ENCODE measurements around the gene PHLDB2.

The PHLDB2 gene

GRCh38 chr3:111851511-111851954 is 7.5 kb upstream of the PHLDB2 start:
- Histone ChIP-seq H3K36me3 (ENCODE audit: control insufficient read depth, insufficient read depth, low read length) (no peaks in the 10 kb centered on the region), H3K4me3 (ENCODE audit: low read depth, low read length) (no peak overlapping the region), H3K9me3 (ENCODE audit: control insufficient read depth, insufficient read depth, low read length) (no peaks in the 10 kb centered on the region), H3K9ac (ENCODE audit: low read depth, low read length) (no peak overlapping the region), H3K4me1 (ENCODE audit: control insufficient read depth, insufficient read depth, low read length) (no peaks in the 10 kb centered on the region), H3K27me3 (ENCODE audit: control insufficient read depth, insufficient read depth, low read length) (peaks cover 6% of the 10 kb centered on the region)

- Histone ChIP-seq H3K36me3 (ENCODE audit: control insufficient read depth, insufficient read depth, low read length) (no peaks in the 10 kb centered on the region), H3K4me3 (ENCODE audit: low read depth, low read length) (no peak overlapping the region), H3K4me1 (ENCODE audit: control insufficient read depth, insufficient read depth, low read length) (no peaks in the 10 kb centered on the region), H3K27me3 (ENCODE audit: control insufficient read depth, insufficient read depth, low read length) (peaks cover 16% of the 10 kb centered on the region), H3K9me3 (ENCODE audit: control insufficient read depth, insufficient read depth, low read length) (no peaks in the 10 kb centered on the region), H3K9ac (ENCODE audit: low read depth, low read length) (no peak overlapping the region)
These were observed 6.5 kb upstream of the PHLDB2 start for GRCh38 chr3:111852540-111852939.

- Histone ChIP-seq H3K4me3 (ENCODE audit: low read depth, low read length) (no peak overlapping the region), H3K4me1 (ENCODE audit: control insufficient read depth, insufficient read depth, low read length) (no peaks in the 10 kb centered on the region), H3K9ac (ENCODE audit: low read depth, low read length) (no peak overlapping the region), H3K27me3 (ENCODE audit: control insufficient read depth, insufficient read depth, low read length) (peaks cover 19% of the 10 kb centered on the region), H3K36me3 (ENCODE audit: control insufficient read depth, insufficient read depth, low read length) (no peaks in the 10 kb centered on the region), H3K9me3 (ENCODE audit: control insufficient read depth, insufficient read depth, low read length) (no peaks in the 10 kb centered on the region)
These were observed 6.0 kb upstream of the PHLDB2 start for GRCh38 chr3:111853068-111853467.

- Histone ChIP-seq H3K9ac (ENCODE audit: low read depth, low read length) (no peak overlapping the region), H3K27me3 (ENCODE audit: control insufficient read depth, insufficient read depth, low read length) (peaks cover 25% of the 10 kb centered on the region), H3K4me1 (ENCODE audit: control insufficient read depth, insufficient read depth, low read length) (no peaks in the 10 kb centered on the region), H3K9me3 (ENCODE audit: control insufficient read depth, insufficient read depth, low read length) (no peaks in the 10 kb centered on the region), H3K36me3 (ENCODE audit: control insufficient read depth, insufficient read depth, low read length) (no peaks in the 10 kb centered on the region), H3K4me3 (ENCODE audit: low read depth, low read length) (no peak overlapping the region)
These were observed 4.1 kb upstream of the PHLDB2 start for GRCh38 chr3:111854990-111855389.

GRCh38 chr3:111856501-111856900 is 2.6 kb upstream of the PHLDB2 start:
- peaks cover 30% of the 10 kb centered on the region for H3K27me3 ChIP-seq (ENCODE audit: control insufficient read depth, insufficient read depth, low read length)
- H3K36me3 ChIP-seq (ENCODE audit: control insufficient read depth, insufficient read depth, low read length): no peaks in the 10 kb centered on the region
- peaks cover 4% of the 10 kb centered on the region for H3K4me1 ChIP-seq (ENCODE audit: control insufficient read depth, insufficient read depth, low read length)
- H3K9ac ChIP-seq (ENCODE audit: low read depth, low read length): no peak overlapping the region
- no peaks in the 10 kb centered on the region for H3K9me3 ChIP-seq (ENCODE audit: control insufficient read depth, insufficient read depth, low read length)
- H3K4me3 ChIP-seq (ENCODE audit: low read depth, low read length): no peak overlapping the region

- H3K36me3 ChIP-seq (ENCODE audit: control insufficient read depth, insufficient read depth, low read length): no peaks in the 10 kb centered on the region
- peaks cover 40% of the 10 kb centered on the region for H3K27me3 ChIP-seq (ENCODE audit: control insufficient read depth, insufficient read depth, low read length)
- no peak overlapping the region for H3K4me3 ChIP-seq (ENCODE audit: low read depth, low read length)
- H3K4me1 ChIP-seq (ENCODE audit: control insufficient read depth, insufficient read depth, low read length): peaks cover 5% of the 10 kb centered on the region
- H3K9ac ChIP-seq (ENCODE audit: low read depth, low read length): no peak overlapping the region
- H3K9me3 ChIP-seq (ENCODE audit: control insufficient read depth, insufficient read depth, low read length): no peaks in the 10 kb centered on the region
These were observed 1.6 kb upstream of the PHLDB2 start for GRCh38 chr3:111857474-111857873.

GRCh38 chr3:111858642-111859041 is 423 bp upstream of the PHLDB2 start:
- Histone ChIP-seq H3K9ac (ENCODE audit: low read depth, low read length) (no peak overlapping the region), H3K36me3 (ENCODE audit: control insufficient read depth, insufficient read depth, low read length) (no peaks in the 10 kb centered on the region), H3K4me3 (ENCODE audit: low read depth, low read length) (peak overlapping the region; percentile 83), H3K27me3 (ENCODE audit: control insufficient read depth, insufficient read depth, low read length) (peaks cover 50% of the 10 kb centered on the region), H3K4me1 (ENCODE audit: control insufficient read depth, insufficient read depth, low read length) (peaks cover 5% of the 10 kb centered on the region), H3K9me3 (ENCODE audit: control insufficient read depth, insufficient read depth, low read length) (no peaks in the 10 kb centered on the region)

GRCh38 chr3:111859974-111860859 is 1.2 kb downstream of the PHLDB2 start:
- Histone ChIP-seq H3K27me3 (ENCODE audit: control insufficient read depth, insufficient read depth, low read length) (peaks cover 53% of the 10 kb centered on the region), H3K4me3 (ENCODE audit: low read depth, low read length) (peak overlapping the region; percentile 83), H3K9me3 (ENCODE audit: control insufficient read depth, insufficient read depth, low read length) (no peaks in the 10 kb centered on the region), H3K4me1 (ENCODE audit: control insufficient read depth, insufficient read depth, low read length) (peaks cover 5% of the 10 kb centered on the region), H3K36me3 (ENCODE audit: control insufficient read depth, insufficient read depth, low read length) (no peaks in the 10 kb centered on the region), H3K9ac (ENCODE audit: low read depth, low read length) (peak overlapping the region; percentile 61)

GRCh38 chr3:111861391-111861790 is 2.3 kb downstream of the PHLDB2 start:
- Histone ChIP-seq H3K9me3 (ENCODE audit: control insufficient read depth, insufficient read depth, low read length) (no peaks in the 10 kb centered on the region), H3K27me3 (ENCODE audit: control insufficient read depth, insufficient read depth, low read length) (peaks cover 49% of the 10 kb centered on the region), H3K9ac (ENCODE audit: low read depth, low read length) (no peak overlapping the region), H3K36me3 (ENCODE audit: control insufficient read depth, insufficient read depth, low read length) (no peaks in the 10 kb centered on the region), H3K4me1 (ENCODE audit: control insufficient read depth, insufficient read depth, low read length) (peaks cover 5% of the 10 kb centered on the region), H3K4me3 (ENCODE audit: low read depth, low read length) (no peak overlapping the region)

- Histone ChIP-seq H3K9ac (ENCODE audit: low read depth, low read length) (no peak overlapping the region), H3K4me3 (ENCODE audit: low read depth, low read length) (no peak overlapping the region), H3K36me3 (ENCODE audit: control insufficient read depth, insufficient read depth, low read length) (no peaks in the 10 kb centered on the region), H3K9me3 (ENCODE audit: control insufficient read depth, insufficient read depth, low read length) (no peaks in the 10 kb centered on the region), H3K4me1 (ENCODE audit: control insufficient read depth, insufficient read depth, low read length) (peaks cover 5% of the 10 kb centered on the region), H3K27me3 (ENCODE audit: control insufficient read depth, insufficient read depth, low read length) (peaks cover 39% of the 10 kb centered on the region)
These were observed 3.4 kb downstream of the PHLDB2 start for GRCh38 chr3:111862415-111862814.

- H3K4me1 ChIP-seq (ENCODE audit: control insufficient read depth, insufficient read depth, low read length): peaks cover 5% of the 10 kb centered on the region
- no peaks in the 10 kb centered on the region for H3K9me3 ChIP-seq (ENCODE audit: control insufficient read depth, insufficient read depth, low read length)
- no peak overlapping the region for H3K4me3 ChIP-seq (ENCODE audit: low read depth, low read length)
- no peaks in the 10 kb centered on the region for H3K36me3 ChIP-seq (ENCODE audit: control insufficient read depth, insufficient read depth, low read length)
- H3K9ac ChIP-seq (ENCODE audit: low read depth, low read length): no peak overlapping the region
- H3K27me3 ChIP-seq (ENCODE audit: control insufficient read depth, insufficient read depth, low read length): peaks cover 36% of the 10 kb centered on the region
These were observed 3.9 kb downstream of the PHLDB2 start for GRCh38 chr3:111862974-111863373.

GRCh38 chr3:111863942-111864694 is 5.1 kb downstream of the PHLDB2 start:
- H3K27me3 ChIP-seq (ENCODE audit: control insufficient read depth, insufficient read depth, low read length): peaks cover 29% of the 10 kb centered on the region
- peaks cover 5% of the 10 kb centered on the region for H3K4me1 ChIP-seq (ENCODE audit: control insufficient read depth, insufficient read depth, low read length)
- no peaks in the 10 kb centered on the region for H3K36me3 ChIP-seq (ENCODE audit: control insufficient read depth, insufficient read depth, low read length)
- no peak overlapping the region for H3K4me3 ChIP-seq (ENCODE audit: low read depth, low read length)
- H3K9ac ChIP-seq (ENCODE audit: low read depth, low read length): no peak overlapping the region
- H3K9me3 ChIP-seq (ENCODE audit: control insufficient read depth, insufficient read depth, low read length): no peaks in the 10 kb centered on the region

Data from iPS-15b (cell line).